Measurements from ENCODE around the gene DPY19L2.
A peak's percentile ranks its signal among the peaks of the same experiment; 100 is the strongest.
"Not testable (repeated sequence)": the region's sequence is repeated elsewhere in the genome, so short reads cannot be mapped to it uniquely, and the experiment has no call there.

The DPY19L2 gene

GRCh38 chr12:63668028-63668799, at the start of gene DPY19L2:
TSS of gene DPY19L2 (minus strand) at chr12:63668493. CDS start at chr12:63668393, 100 bp downstream.
- peak; percentile 65 for DNase-seq

GRCh38 chr12:63716891-63717290, 48.6 kb upstream of the DPY19L2 start:
- DNase-seq: not testable (repeated sequence)

- not testable (repeated sequence) for DNase-seq
Observed at GRCh38 chr12:63715107-63715625, 46.9 kb upstream of the DPY19L2 start.

GRCh38 chr12:63714409-63714808, 46.1 kb upstream of the DPY19L2 start:
- not testable (repeated sequence) for DNase-seq

- not testable (repeated sequence) for DNase-seq
Observed at GRCh38 chr12:63713681-63714075, 45.4 kb upstream of the DPY19L2 start.

GRCh38 chr12:63712979-63713680, 44.8 kb upstream of the DPY19L2 start:
- DNase-seq: not testable (repeated sequence)

GRCh38 chr12:63712376-63712974, 44.2 kb upstream of the DPY19L2 start:
- not testable (repeated sequence) for DNase-seq

- peak; percentile 23 for DNase-seq
Observed at GRCh38 chr12:63711339-63711738, 43.0 kb upstream of the DPY19L2 start.

GRCh38 chr12:63706336-63706735, 38.0 kb upstream of the DPY19L2 start:
- no peak for DNase-seq

GRCh38 chr12:63699678-63700382, 31.5 kb upstream of the DPY19L2 start:
- not testable (repeated sequence) for DNase-seq

- not testable (repeated sequence) for DNase-seq
Observed at GRCh38 chr12:63699011-63699410, 30.7 kb upstream of the DPY19L2 start.

GRCh38 chr12:63690837-63691236, 22.5 kb upstream of the DPY19L2 start:
- not testable (repeated sequence) for DNase-seq

- DNase-seq: not testable (repeated sequence)
Observed at GRCh38 chr12:63689141-63689540, 20.8 kb upstream of the DPY19L2 start.

- DNase-seq: not testable (repeated sequence)
Observed at GRCh38 chr12:63686623-63687022, 18.3 kb upstream of the DPY19L2 start.

- not testable (repeated sequence) for DNase-seq
Observed at GRCh38 chr12:63685789-63686188, 17.5 kb upstream of the DPY19L2 start.

- DNase-seq: not testable (repeated sequence)
Observed at GRCh38 chr12:63682617-63683016, 14.3 kb upstream of the DPY19L2 start.

- peak; percentile 12 for DNase-seq
Observed at GRCh38 chr12:63680758-63681157, 12.5 kb upstream of the DPY19L2 start.

- DNase-seq: not testable (repeated sequence)
Observed at GRCh38 chr12:63672550-63672949, 4.3 kb upstream of the DPY19L2 start.

- DNase-seq: peak; percentile 49
Observed at GRCh38 chr12:63669936-63670335, 1.6 kb upstream of the DPY19L2 start.

- DNase-seq: not testable (repeated sequence)
Observed at GRCh38 chr12:63669427-63669826, 1.1 kb upstream of the DPY19L2 start.

GRCh38 chr12:63668800-63669365, 590 bp upstream of the DPY19L2 start:
- peak; percentile 9 for DNase-seq

GRCh38 chr12:63663005-63663404, 5.3 kb downstream of the DPY19L2 start:
- DNase-seq: not testable (repeated sequence)

Measured in fibroblast of skin of right quadriceps (primary cell).